HG03460 (cell line): Measurements from ENCODE around the gene ZDHHC8.

Experiments used
- ATAC-seq: cut with Tn5 transposase; IDR thresholded peaks from one replicate; pipeline ENCODE4 v1.9.1; 2021; ENCODE audit not compliant: unreplicated experiment

The ZDHHC8 gene, protein sequence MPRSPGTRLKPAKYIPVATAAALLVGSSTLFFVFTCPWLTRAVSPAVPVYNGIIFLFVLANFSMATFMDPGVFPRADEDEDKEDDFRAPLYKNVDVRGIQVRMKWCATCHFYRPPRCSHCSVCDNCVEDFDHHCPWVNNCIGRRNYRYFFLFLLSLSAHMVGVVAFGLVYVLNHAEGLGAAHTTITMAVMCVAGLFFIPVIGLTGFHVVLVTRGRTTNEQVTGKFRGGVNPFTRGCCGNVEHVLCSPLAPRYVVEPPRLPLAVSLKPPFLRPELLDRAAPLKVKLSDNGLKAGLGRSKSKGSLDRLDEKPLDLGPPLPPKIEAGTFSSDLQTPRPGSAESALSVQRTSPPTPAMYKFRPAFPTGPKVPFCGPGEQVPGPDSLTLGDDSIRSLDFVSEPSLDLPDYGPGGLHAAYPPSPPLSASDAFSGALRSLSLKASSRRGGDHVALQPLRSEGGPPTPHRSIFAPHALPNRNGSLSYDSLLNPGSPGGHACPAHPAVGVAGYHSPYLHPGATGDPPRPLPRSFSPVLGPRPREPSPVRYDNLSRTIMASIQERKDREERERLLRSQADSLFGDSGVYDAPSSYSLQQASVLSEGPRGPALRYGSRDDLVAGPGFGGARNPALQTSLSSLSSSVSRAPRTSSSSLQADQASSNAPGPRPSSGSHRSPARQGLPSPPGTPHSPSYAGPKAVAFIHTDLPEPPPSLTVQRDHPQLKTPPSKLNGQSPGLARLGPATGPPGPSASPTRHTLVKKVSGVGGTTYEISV

DNA sequence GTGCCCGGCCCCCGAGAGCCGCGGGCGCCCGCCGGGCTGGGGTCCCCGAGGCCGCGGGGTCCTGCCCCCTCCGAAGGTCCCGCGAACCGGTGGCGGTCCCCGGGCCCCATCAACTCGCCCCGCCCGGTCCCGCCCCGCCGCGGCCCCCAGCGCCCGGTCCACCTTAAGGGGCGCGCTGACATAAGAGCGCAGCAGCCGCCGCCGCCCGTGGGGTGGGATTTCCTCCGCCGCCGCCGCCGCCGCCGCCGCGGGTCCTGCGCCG, at the start of gene ZDHHC8:
ZDHHC8 (plus strand) TSS at position 208 of the 262 bp plus-strand sequence. CDS start 144 bp downstream, outside the sequence.
- ATAC-seq = peak; percentile 51

DNA sequence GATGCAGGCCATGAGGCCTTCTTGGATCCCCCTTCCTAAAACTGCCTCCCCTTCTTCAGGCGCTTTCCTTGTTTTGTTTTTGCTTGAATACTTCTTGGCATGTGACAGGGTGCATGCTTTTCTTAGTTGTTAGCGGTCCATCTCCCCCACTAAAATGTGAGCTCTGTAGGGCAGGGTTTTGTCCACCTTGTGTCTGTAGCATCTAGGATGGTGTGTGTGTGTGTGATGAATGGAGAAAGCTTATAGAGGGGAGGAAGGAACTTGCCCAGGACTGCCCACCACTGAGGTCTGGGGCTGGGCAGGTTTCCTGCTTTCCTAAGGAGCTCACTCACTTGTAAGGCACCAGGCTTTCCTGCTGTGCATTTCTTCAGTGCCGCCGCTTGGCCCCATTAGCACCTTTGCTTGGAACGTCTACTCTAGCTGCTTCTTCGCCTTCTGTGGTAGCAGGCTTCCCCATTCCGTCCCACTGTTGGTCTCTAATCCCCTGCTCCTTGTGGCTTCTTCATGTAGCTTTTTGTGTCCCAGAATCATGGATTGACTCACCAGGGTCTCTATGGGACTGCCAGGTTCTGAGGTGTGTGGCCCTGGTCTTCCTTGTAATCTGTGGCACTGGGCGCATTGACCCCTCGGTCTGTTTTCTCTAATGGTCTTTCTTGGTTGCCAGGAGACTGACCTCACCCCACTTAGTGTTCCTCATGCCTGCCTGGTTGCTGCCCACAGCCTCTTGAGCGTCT, 48.3 kb upstream of the ZDHHC8 start:
- ATAC-seq = no peak

DNA sequence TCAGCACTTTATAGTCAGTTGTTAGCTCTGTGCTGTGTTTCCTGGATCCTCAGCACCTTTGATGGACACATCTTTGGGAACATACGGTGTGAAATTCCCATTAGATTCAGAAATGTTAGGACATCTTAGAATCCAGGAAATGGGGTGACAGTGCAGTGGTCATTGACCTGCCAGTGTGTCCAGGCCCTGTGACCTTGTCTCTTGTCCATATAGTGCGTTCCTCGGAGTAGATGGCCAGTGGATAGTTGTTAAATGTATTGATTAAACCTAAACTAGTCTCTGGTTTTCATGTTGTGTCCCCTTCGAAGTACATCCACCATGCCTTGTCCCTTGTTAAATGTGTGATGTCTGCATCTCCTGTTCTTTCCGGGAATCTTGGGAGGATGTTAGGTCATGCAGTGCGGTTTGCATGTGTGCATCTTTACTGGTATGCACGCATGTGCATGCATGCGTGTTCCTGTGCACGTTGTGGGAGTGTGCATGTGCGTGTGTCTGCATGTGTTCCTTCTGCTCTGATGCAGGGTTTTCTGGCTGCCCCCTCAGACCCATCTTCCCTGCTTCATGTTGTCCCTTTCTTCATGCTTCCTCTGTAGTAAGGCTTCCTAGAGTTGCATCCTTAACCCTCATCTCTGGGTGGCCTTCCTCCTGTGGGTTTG, 47.6 kb upstream of the ZDHHC8 start:
- no peak for ATAC-seq

DNA sequence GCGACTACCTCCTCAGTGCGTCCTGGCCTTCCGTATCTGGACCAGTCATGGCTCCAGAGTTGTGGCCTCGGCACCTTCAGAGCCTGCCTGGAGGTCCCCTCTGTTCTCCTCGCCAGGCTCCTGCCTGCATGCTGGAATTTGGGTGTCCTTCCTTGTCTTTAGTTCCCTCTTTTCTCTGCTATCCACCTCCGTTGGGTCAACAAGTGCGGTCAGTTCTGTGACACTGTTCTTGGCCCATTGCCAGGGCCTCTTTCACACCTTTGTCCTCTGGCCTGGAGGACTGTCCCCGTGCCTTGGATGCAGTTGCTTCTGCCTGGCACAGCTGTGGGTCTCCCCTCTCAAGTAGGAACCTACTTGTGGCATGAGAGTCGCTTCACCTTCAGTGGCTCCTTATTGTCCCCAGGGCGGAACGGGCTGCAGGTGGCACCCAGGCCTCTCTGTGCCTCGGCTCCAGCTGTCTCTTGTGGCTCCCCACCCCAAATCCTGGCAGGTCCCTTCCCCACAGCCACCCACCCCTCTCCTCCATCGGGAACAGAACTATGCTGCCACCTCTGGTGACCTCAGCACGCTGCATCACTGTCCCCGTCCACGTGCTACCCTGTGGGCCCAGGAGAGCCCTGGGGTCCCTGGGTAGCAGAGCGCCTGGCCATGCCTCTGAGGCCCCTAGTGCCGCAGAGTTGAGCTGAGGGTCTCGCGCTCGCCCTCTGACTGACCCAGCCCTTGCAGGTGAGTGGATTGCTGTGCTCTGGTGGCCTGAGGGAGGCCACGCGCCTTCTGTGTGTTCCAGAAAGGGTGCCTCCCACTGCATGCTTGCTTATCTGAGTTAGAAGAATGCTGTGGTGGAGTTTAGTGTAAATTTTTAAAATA, 46.8 kb upstream of the ZDHHC8 start:
- ATAC-seq = no peak

DNA sequence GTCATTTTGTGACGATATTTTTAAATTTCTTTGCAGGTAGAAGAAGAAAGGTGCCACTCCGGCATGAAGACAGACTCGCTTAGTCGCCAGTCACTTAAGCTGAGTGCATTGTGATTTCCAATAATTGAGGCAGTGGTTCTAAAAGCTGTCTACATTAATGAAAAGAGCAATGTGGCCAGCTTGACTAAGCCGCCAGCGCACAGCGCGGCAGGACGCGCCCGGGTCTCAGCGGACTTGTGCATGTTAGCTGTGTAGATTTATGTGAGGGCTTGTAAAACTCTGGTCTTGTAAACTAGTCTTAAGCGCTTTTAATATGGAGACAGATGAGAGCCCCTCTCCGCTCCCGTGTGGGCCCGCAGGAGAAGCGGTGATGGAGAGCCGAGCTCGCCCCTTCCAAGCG, 46.0 kb upstream of the ZDHHC8 start:
- no peak for ATAC-seq

DNA sequence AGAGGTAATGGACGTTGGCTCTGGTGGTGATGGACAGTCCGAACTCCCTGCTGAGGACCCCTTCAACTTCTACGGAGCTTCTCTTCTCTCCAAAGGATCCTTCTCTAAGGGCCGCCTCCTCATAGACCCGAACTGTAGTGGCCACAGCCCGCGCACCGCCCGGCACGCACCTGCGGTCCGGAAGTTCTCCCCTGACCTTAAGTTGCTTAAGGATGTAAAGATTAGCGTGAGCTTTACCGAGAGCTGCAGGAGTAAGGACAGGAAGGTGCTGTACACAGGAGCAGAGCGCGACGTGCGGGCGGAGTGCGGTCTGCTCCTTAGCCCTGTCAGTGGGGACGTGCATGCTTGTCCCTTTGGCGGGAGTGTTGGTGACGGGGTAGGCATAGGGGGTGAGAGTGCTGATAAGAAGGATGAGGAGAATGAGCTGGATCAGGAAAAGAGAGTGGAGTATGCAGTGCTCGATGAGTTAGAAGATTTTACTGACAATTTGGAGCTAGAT, 45.5 kb upstream of the ZDHHC8 start:
- no peak for ATAC-seq

DNA sequence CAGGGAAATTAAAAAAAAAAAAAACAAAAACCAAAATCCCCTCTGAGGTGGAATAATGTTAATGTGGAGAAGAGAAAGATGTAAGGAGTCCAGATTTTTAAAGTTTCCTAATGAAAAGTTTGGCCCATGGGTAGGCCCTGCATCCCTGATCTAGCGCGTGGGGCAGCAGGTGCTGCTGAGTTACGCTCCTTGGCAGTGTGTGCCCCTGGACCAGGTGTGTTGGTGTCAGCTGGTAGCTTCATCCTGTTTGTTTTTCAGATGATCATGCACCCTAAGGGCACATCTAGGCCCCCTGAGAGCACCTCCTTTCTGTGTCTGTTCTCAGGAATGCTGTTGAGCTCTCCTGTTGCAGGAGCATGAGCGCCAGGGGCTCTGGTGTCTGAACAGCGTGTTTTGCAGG, 44.8 kb upstream of the ZDHHC8 start:
- no peak for ATAC-seq

DNA sequence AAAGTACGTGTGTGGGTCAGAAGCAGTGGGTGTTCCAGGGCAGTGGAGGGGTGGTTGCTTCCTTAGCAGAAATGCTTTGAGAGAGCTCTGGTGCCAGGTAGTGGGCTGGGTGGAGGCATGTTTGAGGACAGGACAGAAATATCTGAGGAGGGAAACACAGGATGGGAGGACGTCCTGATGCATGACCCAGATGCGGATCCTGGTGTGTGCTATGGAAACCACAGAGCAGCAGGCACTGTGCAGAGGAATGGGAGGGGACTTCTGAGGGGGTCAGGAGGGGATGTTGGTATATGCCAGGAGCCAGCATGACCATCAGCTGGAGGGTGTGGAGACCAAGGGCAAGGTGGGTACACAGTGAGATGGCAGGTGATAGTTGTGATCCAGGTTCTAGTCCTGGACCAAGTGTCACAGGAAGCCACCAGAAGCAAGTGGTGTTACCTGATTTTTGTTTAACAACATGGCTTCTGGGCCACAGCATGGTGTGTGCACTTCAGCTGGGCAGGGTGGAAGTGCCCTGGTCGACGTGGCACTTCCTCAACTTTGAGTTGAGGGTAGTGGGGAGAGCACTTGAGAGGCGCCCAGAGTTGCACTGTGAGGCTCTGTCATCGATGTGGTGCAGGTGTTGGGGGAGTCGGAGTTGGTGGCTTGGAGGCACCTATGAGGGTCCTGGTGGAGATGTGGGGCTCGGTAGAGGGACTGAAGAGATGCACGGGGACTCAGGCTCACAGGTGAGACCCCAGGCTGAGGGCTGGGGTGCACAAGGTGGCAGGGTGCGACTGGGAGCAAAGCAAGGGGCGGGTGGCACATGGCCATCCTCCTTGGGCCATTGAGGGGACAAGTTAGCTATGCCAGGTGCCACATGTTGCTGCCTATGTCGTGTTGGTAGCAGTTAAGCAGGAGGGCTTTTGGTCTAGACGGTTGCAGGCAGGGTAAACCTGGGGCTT, 44.0 kb upstream of the ZDHHC8 start:
- ATAC-seq = no peak

DNA sequence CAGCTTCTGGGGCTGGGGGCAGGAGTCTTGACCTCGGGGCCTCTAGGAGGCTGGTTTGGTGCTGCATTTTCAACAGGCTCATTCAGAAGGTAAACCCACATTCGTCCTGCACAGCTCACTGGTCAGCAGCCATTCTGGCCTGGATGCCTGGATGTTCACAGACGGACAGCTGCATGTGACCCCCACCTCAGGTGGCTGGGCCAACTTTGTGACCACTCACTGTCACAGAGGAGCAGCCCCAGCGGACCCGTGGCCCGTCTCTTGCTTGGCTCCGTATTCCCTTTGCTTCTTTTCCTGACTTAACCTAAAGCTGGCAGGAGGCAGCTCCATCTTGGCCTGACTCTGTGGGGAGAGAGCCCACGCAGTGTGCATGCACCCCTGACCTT, 43.3 kb upstream of the ZDHHC8 start:
- ATAC-seq = no peak

DNA sequence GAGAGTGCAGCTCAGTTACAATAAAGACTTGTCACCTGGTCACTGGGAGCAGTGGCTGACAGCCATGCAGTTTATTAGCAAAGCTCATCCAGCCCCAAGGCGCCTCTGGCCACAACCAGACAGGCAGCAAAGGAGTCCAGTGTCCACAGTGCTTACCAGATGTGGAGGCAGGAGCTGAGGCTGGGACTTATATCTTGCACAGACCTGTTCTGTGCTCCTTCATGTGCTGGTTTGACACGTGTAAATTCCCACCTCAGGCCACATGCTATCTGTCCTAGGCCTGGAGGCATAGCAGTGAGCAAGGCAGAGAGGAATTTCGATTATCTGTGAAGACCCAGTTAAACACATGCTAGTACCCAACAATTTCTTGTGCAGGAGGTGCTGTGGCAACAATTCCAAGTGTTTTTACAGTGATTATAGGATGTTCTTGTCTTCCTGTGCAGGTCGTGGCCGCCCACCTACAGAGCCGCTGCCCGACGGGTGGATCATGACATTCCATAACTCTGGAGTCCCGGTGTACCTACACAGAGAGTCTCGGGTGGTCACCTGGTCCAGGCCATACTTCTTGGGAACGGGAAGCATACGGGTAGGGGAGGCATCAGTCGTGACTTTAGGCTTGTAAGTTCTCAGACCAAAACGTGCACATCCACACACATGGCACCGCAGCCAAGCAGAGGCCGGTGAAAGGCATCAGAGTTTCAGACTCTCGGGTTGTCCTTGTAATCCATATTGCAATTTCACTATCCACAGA, 42.2 kb upstream of the ZDHHC8 start:
- no peak for ATAC-seq

DNA sequence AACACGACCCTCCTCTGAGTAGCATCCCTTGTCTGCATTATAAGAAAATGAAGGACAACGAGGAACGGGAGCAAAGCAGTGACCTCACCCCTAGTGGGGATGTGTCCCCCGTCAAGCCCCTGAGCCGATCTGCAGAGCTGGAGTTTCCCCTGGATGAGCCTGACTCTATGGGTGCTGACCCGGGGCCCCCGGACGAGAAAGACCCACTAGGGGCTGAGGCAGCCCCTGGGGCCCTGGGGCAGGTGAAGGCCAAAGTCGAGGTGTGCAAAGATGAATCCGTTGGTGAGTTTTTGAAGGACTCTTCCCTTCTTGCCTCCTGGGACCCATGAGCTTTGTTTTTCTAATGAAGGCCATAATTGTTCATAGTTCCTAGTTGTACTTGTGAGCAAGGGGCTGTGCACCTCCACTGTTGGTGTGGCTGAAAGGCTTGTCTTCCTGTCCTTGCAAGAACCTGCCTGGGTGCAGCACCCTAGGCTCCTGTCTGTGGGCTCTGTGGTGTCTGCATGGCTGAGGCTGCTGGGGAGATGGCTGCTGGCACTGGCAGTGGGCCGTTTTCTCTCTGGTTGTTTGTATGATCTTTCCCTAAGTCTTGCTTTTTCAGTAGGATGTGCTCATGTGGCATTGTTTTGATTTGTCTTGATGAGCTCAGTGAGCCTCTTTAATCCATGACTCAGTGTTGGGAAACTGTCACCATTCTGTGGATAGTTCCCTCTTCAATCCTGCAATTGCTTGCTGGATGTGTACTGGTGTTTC, 41.5 kb upstream of the ZDHHC8 start:
- ATAC-seq = no peak

DNA sequence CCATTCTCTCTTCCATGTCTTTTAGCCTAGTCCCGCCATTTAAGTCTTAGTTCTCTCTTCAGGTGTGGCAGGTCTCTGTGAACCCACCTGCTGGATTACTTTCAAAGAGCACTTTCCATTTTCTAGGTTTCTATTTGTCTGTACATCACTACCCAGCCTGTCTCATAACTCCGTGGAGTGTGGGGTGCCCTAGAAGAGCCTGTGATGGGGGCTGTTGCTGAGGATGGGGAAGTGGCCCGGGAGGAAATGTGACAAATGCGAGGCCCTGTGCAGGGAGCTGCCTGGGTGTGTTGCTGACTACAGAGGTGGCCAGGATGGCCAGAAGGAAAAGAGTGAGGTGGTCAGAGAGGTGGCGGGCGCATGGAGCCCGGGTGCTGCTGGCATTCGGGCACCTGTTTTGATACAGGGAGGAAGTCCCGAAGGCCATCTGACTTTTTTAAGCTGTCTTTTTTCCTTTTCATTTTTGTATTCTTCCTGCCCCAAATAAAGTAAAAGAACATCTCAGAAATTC, 40.8 kb upstream of the ZDHHC8 start:
- ATAC-seq = no peak

DNA sequence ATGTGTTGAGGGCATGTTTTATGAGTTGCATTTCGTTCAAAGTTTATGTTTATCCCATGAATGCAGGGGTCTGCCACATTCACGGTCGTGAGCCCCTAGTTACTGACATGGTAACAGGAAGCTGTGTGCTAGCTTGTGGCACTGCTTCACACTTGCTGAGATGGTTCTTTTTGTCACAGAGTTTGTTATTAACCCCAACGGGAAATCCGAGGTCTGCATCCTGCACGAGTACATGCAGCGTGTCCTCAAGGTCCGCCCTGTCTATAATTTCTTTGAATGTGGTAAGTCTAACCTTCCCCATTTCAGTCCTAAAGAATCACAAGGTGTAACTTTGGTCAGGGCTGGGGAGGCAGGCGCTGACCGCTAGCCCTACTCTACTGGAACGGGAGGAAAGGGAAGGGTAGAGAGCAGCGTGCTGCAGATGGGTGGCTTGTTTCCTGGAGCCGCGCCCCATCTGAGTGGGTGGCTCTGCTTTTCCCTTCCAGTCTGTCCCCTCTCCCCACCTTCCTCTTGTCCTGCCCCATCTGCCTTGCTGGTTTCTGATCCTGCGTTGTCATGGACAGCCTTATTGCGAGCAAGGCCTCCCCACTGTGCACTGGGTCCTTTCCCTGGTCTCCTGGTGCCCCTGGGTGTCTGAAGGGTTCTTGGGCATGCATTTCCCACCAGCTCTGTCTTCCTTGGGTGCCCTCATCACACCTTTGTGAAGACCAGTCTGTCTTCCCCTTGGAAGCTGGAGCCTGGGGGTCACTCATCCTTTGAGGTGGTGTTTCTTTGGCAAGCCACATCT, 39.7 kb upstream of the ZDHHC8 start:
- ATAC-seq = no peak

DNA sequence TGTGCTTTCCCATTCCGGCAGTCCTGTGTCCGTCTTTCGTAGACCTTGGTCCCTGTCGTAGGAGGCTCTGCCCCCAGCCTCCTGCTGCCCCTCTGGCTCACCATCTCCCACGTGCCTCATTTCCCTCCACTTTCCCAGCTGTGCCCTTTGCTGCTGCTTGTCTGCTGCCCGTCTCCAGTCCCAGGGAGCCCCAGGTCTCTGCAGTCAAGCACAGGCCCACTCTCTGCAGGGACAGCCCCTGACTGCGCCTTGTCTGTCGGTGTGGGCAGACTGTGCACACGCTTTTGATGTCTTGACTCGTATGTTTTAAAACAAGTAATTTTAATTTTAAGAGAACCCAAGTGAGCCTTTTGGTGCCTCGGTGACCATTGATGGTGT, 39.1 kb upstream of the ZDHHC8 start:
- no peak for ATAC-seq

DNA sequence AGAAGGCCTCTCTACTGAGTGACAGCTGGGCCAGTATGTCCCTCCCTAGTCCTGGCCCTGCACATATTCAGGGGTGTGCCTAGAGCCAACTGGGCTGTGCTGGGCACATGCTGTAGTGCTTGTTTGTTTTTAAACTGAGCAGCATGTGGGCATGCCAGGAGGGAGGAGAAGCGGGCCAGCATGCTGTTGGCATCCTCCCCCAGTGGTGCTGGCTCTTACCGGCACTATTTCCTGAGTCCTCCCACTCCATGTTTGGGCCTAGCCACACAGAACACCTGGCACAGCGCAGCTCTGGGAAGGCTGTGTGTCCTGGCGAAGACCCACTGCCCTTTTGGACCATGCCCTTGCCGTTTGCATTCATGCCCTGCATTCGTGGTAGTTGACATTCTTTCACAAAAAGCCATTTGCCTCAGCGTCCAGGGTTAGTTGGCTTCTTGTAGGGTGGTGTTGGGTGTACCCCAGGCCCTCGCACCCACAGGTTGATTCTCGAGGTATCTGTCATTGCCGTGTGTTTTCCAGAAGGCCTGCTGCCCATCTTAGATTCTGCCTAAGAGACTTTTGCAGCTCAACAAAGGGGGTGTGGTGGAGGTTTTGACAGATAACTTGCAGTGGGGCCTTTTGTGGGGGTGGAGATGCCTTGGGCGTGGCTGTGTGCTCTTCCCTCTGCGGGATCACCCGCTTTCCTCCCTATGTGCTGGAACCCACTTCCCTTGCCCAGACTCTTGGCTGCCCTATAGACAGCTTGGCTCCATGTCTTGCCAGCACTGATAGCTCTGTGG, 38.0 kb upstream of the ZDHHC8 start:
- ATAC-seq = no peak

DNA sequence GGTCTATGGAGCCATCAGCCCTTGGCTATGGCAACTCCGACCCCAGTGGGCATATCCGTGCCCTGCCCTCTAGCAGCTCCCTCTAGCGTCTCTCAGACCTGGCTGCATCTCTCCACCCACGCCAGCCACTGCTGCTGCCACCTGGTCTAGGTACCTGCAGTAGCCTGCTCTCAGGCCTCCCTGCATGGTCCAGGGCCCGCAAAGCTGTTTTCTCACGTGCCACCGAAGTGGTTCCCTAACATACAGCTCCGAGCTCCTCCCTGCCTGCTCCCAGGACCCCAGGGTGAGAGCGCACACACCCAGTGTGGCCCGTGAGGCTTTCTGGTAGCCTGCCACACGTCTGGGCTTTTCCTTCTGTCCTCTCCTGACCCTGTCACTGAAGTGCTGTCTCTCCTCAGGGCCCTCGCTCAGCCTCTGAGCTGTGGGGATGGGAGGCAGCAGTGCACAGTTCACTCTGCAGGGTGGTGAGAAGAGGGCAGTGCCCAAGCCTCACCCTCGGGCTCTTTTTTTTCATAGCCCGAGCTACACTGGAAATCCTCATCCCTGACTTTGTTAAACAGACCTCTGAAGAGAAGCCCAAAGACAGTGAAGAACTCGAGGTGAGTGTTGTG, 37.3 kb upstream of the ZDHHC8 start:
- ATAC-seq = no peak
